Left lung (tissue), 10 donors: Measurements from ENCODE around the gene POP7. TPM values are rescaled to one million over a fixed set of nuclear protein-coding genes. Genes with fewer than 3 reads are reported as not detected.
"Not testable (repeated sequence)": the region's sequence is repeated elsewhere in the genome, so short reads cannot be mapped to it uniquely, and the experiment has no call there.

Source experiments
- ATAC-seq: fragments of 200-7000 bp; cut with Tn5 transposase; one replicate; pipeline ENCODE4 v1.9.1; 2020; ENCODE audit warnings: moderate library complexity
- DNase-seq, 4 donors: peaks; one replicate each; pipeline ENCODE4 v3.0.0-alpha.2; 2013 to 2020
- H3K27ac ChIP-seq, 2 donors: fragments of 200-600 bp; sonication (generic) in 1 of 2; one replicate each; pipeline versions ENCODE4 v1.5.0 to v1.8.0; 2020 to 2021
- H3K27me3 ChIP-seq, 2 donors: fragments of 200-600 bp; sonication (generic) in 1 of 2; one replicate each; pipeline versions ENCODE4 v1.5.0 to v1.8.0; 2020 to 2021
- H3K36me3 ChIP-seq, 2 donors: fragments of 200-600 bp; sonication (generic) in 1 of 2; one replicate each; pipeline versions ENCODE4 v1.5.0 to v1.8.0; 2020 to 2021
- H3K4me1 ChIP-seq, 2 donors: fragments of 200-600 bp; one replicate each; pipeline ENCODE4 v1.8.0; 2021
- H3K4me3 ChIP-seq, 2 donors: fragments of 200-600 bp; sonication (generic) in 1 of 2; one replicate each; pipeline versions ENCODE4 v1.5.0 to v1.8.0; 2020 to 2021; ENCODE audit warnings: mild to moderate bottlenecking in 1 of 2
- H3K9me3 ChIP-seq, 2 donors: fragments of 200-600 bp; sonication (generic) in 1 of 2; one replicate each; pipeline versions ENCODE4 v1.5.0 to v1.8.0; 2020 to 2021
- CTCF ChIP-seq, 2 donors: fragments of 200-600 bp; sonication (generic) in 1 of 2; IDR thresholded peaks; one replicate each; pipeline versions ENCODE4 v1.5.0 to v1.8.0; 2021; ENCODE audit warnings: antibody characterized with exemption in 2 of 2
- intact Hi-C, 2 donors: fragments of 100-400 bp; cut with DNase I; formaldehyde crosslinking; loops; one replicate each; pipeline versions ENCODE4 v1.11.2 to v1.14.2; 2022
- polyA plus RNA-seq, 6 donors: library from polyadenylated mRNA; unstranded; fragments of 120-200 nt; gene quantifications; one replicate each; pipeline ENCODE4 v1.2.1, GENCODE V29; 2013; ENCODE audit not compliant: insufficient read length in 6 of 6
- total RNA-seq, 2 donors: library from RNA; stranded (reverse); fragmentation: NEBNext Ultra II Directional; extraction: Animal tissue kit (Norgen Biotek cat#: 25700); gene quantifications; one replicate each; pipeline ENCODE4 v1.2.1, GENCODE V29; 2021
- donor health status: DM: no; HTN: yes; CAD: no.
- donor health status: DM: no; HTN: no; CAD: no.

The POP7 gene
- total and polyA plus RNA-seq, 8 donors = 15.8 to 29.7 (median 21.4) TPM

- intact Hi-C loops = loop anchor here in 1 of 2 donors (5.0 kb wide), 1 partner anchor 126 kb away; no protein-coding TSS in a partner anchor
- ATAC-seq (peak; percentile 9), DNase-seq (peak in 1 of 4 donors; percentile 84)
- no peak for TF ChIP-seq CTCF (IDR thresholded peaks at IDR 0.05)
- Histone ChIP-seq H3K4me1 (peaks cover 24 to 35% of the 10 kb centered on the region in 2 donors), H3K4me3 (peak overlapping the region; percentile 83 to 93), H3K36me3 (peaks cover 0 to 8% of the 10 kb centered on the region in 2 donors), H3K9me3 (no peaks in the 10 kb centered on the region), H3K27me3 (no peaks in the 10 kb centered on the region), H3K27ac (peak overlapping the region; percentile 50 to 62)
Observed at GRCh38 chr7:100693312-100694097, 12.4 kb upstream of the POP7 start.

GRCh38 chr7:100694098-100694745 lies 11.7 kb upstream of the POP7 start, which contains the start of gene GIGYF1:
TSS of gene GIGYF1 (minus strand) at chr7:100694250. CDS start at chr7:100688238, 6,012 bp downstream.
- intact Hi-C loops = loop anchor here in 1 of 2 donors (5.0 kb wide), 1 partner anchor 127 kb away; no protein-coding TSS in a partner anchor
- ATAC-seq (peak; percentile 41), DNase-seq (peak; percentile 46 to 93 (median 73))
- Histone ChIP-seq H3K4me3 (peak within 1 kb of the TSS; percentile 83 to 93), H3K9me3 (no peaks in the 10 kb centered on the region), H3K4me1 (peaks cover 24 to 35% of the 10 kb centered on the region in 2 donors), H3K36me3 (peaks cover 0 to 2% of the 10 kb centered on the region in 2 donors), H3K27ac (peak within 1 kb of the TSS; percentile 62 to 68), H3K27me3 (no peaks in the 10 kb centered on the region)
- no peak for TF ChIP-seq CTCF (IDR thresholded peaks at IDR 0.05)

GRCh38 chr7:100696123-100696521 lies 9.8 kb upstream of the POP7 start:
- no peaks in the 10 kb centered on the region for H3K36me3 ChIP-seq
- no peak overlapping the region for H3K27ac ChIP-seq
- H3K4me1 ChIP-seq = peaks cover 22 to 31% of the 10 kb centered on the region in 2 donors
- no peak overlapping the region for H3K4me3 ChIP-seq
- H3K27me3 ChIP-seq = peaks cover 0 to 9% of the 10 kb centered on the region in 2 donors
- DNase-seq (peak in 1 of 4 donors; percentile 7), ATAC-seq (no peak)
- TF ChIP-seq CTCF (IDR thresholded peaks at IDR 0.05) = no peak
- intact Hi-C loops = no loop called here
- H3K9me3 ChIP-seq = no peaks in the 10 kb centered on the region

GRCh38 chr7:100699018-100699417 lies 6.9 kb upstream of the POP7 start:
- Histone ChIP-seq H3K36me3 (no peaks in the 10 kb centered on the region), H3K4me1 (peaks cover 4 to 7% of the 10 kb centered on the region in 2 donors), H3K27me3 (peaks cover 0 to 9% of the 10 kb centered on the region in 2 donors), H3K9me3 (no peaks in the 10 kb centered on the region), H3K4me3 (no peak overlapping the region), H3K27ac (no peak overlapping the region)
- DNase-seq (no peak), ATAC-seq (no peak)
- intact Hi-C loops = no loop called here
- TF ChIP-seq CTCF (IDR thresholded peaks at IDR 0.05) = no peak

GRCh38 chr7:100701089-100701488 lies 4.8 kb upstream of the POP7 start:
- intact Hi-C loops = loop anchor here in 1 of 2 donors (10.0 kb wide), 1 partner anchor 154 kb away; the partner anchor contains the start of gene SLC12A9
- not testable (repeated sequence) for H3K4me3 ChIP-seq, H3K4me1 ChIP-seq, H3K9me3 ChIP-seq, H3K27me3 ChIP-seq, ATAC-seq, H3K36me3 ChIP-seq, H3K27ac ChIP-seq
- DNase-seq = peak in 1 of 4 donors; percentile 12
